CD4-positive, CD25-positive, alpha-beta regulatory T cell (primary cell): ENCODE measurements around the gene TET3. TPM values are rescaled to one million over a fixed set of nuclear protein-coding genes. Genes with fewer than 3 reads are reported as not detected.

ENCODE experiments used
- ATAC-seq, 2 donors: fragments of 150-1000 bp; cut with Tn5 transposase; one replicate each; pipeline ENCODE4 v1.10.0; 2021; ENCODE audit warnings: low read depth in 2 of 2, moderate number of reproducible peaks in 2 of 2, moderate library complexity in 1 of 2
- DNase-seq, 3 donors: peaks; one replicate each; pipeline versions ENCODE4 v3.0.0 to v3.0.0-alpha.2; 2012 to 2022; ENCODE audit warnings: mixed read lengths in 1 of 3
- H3K27ac ChIP-seq: one replicate; pipeline ENCODE4 v1.7.0; 2013; ENCODE audit warnings: mild to moderate bottlenecking, low read length; ENCODE audit not compliant: insufficient read depth, poor library complexity, severe bottlenecking
- H3K27me3 ChIP-seq: one replicate; pipeline ENCODE4 v1.7.0; 2013; ENCODE audit warnings: low read length; ENCODE audit not compliant: control insufficient read depth, insufficient read depth
- H3K36me3 ChIP-seq: one replicate; pipeline ENCODE4 v1.7.0; 2013; ENCODE audit warnings: mild to moderate bottlenecking, low read length, moderate library complexity; ENCODE audit not compliant: control insufficient read depth, insufficient read depth
- H3K4me1 ChIP-seq: 2 replicates; pipeline ENCODE4 v1.7.0; 2013; ENCODE audit warnings: mild to moderate bottlenecking, low read length; ENCODE audit not compliant: insufficient read depth, control insufficient read depth, poor library complexity, severe bottlenecking
- H3K4me3 ChIP-seq: one replicate; pipeline ENCODE4 v1.7.0; 2013; ENCODE audit warnings: low read depth, mild to moderate bottlenecking, low read length, moderate library complexity
- H3K9me3 ChIP-seq, 2 experiments: 1 replicate in 1 of 2; 2 replicates in 1 of 2; pipeline ENCODE4 v1.7.0; 2013; ENCODE audit warnings: low read length in 2 of 2, mild to moderate bottlenecking in 1 of 2, moderate library complexity in 1 of 2; ENCODE audit not compliant: control insufficient read depth in 2 of 2
- H3K27ac Mint-ChIP-seq, 3 donors: one replicate each; pipeline ENCODE4 v1.8.0; 2020 to 2022; ENCODE audit warnings: mild to moderate bottlenecking in 3 of 3, mixed read lengths in 3 of 3, moderate library complexity in 2 of 3
- H3K27me3 Mint-ChIP-seq: one replicate; pipeline ENCODE4 v1.8.0; 2022; ENCODE audit warnings: mild to moderate bottlenecking, mixed read lengths
- H3K36me3 Mint-ChIP-seq: one replicate; pipeline ENCODE4 v1.8.0; 2020; ENCODE audit warnings: mixed read lengths
- H3K4me1 Mint-ChIP-seq, 4 donors: one replicate each; pipeline ENCODE4 v1.8.0; 2020 to 2022; ENCODE audit warnings: mixed read lengths in 4 of 4, mild to moderate bottlenecking in 1 of 4
- H3K4me3 Mint-ChIP-seq, 4 donors: one replicate each; pipeline ENCODE4 v1.8.0; 2020 to 2022; ENCODE audit warnings: mild to moderate bottlenecking in 4 of 4, mixed read lengths in 4 of 4, moderate library complexity in 3 of 4
- H3K9me3 Mint-ChIP-seq, 7 donors: one replicate each; pipeline ENCODE4 v1.8.0; 2020 to 2022; ENCODE audit warnings: mixed read lengths in 7 of 7, mild to moderate bottlenecking in 3 of 7, moderate library complexity in 2 of 7
- polyA plus RNA-seq, 4 donors: library from polyadenylated mRNA; unstranded; fragments of 300-500 nt; fragmentation: Illumina TruSeq; gene quantifications; one replicate each; pipeline ENCODE4 v1.2.3, GENCODE V29; 2021
- total RNA-seq: library from RNA; stranded (reverse); gene quantifications from one replicate; pipeline ENCODE4 v1.2.3, GENCODE V29; 2022

The TET3 gene
- total and polyA plus RNA-seq, 5 donors from 2014 or later, result 0.22 to 26.3 (median 0.30) TPM

- Histone ChIP-seq H3K4me1 (peaks cover under 1% of the 10 kb centered on the region), H3K36me3 (peaks cover 13% of the 10 kb centered on the region), H3K27me3 (no peaks in the 10 kb centered on the region), H3K4me3 (no peak overlapping the region), H3K27ac (no peak overlapping the region), H3K9me3 (no peaks in the 10 kb centered on the region)
- DNase-seq, result no peak
- peak overlapping the region in 2 of 3 donors; percentile 20 to 81 for H3K27ac Mint-ChIP-seq
- no peak for ATAC-seq
- peaks cover 17% of the 10 kb centered on the region for H3K36me3 Mint-ChIP-seq
- no peaks in the 10 kb centered on the region for H3K9me3 Mint-ChIP-seq
- H3K27me3 Mint-ChIP-seq, result no peaks in the 10 kb centered on the region
- H3K4me1 Mint-ChIP-seq, result peaks cover 10 to 45% (median 20%) of the 10 kb centered on the region in 4 donors
- H3K4me3 Mint-ChIP-seq, result peak overlapping the region in 1 of 4 donors; percentile 46
These were observed 24.2 kb downstream of the TET3 start for GRCh38 chr2:74008761-74009395.

GRCh38 chr2:74009577-74009976 is 24.9 kb downstream of the TET3 start:
- DNase-seq, result no peak
- H3K9me3 ChIP-seq, result no peaks in the 10 kb centered on the region
- no peaks in the 10 kb centered on the region for H3K27me3 ChIP-seq
- Mint-ChIP-seq H3K9me3 (no peaks in the 10 kb centered on the region), H3K36me3 (peaks cover 17% of the 10 kb centered on the region), H3K4me1 (peaks cover 12 to 39% (median 20%) of the 10 kb centered on the region in 4 donors), H3K27ac (no peak overlapping the region), H3K27me3 (no peaks in the 10 kb centered on the region), H3K4me3 (peak overlapping the region in 1 of 4 donors; percentile 46)
- H3K4me3 ChIP-seq, result no peak overlapping the region
- no peak overlapping the region for H3K27ac ChIP-seq
- peaks cover 13% of the 10 kb centered on the region for H3K36me3 ChIP-seq
- ATAC-seq, result no peak
- H3K4me1 ChIP-seq, result no peaks in the 10 kb centered on the region

GRCh38 chr2:74010087-74010541 is 25.4 kb downstream of the TET3 start:
- Mint-ChIP-seq H3K27ac (no peak overlapping the region), H3K36me3 (peaks cover 15% of the 10 kb centered on the region), H3K4me3 (peak overlapping the region in 1 of 4 donors; percentile 16), H3K27me3 (no peaks in the 10 kb centered on the region), H3K4me1 (peaks cover 12 to 35% (median 20%) of the 10 kb centered on the region in 4 donors), H3K9me3 (no peaks in the 10 kb centered on the region)
- ATAC-seq (no peak), DNase-seq (no peak)
- Histone ChIP-seq H3K9me3 (no peaks in the 10 kb centered on the region), H3K27me3 (no peaks in the 10 kb centered on the region), H3K4me3 (no peak overlapping the region), H3K4me1 (no peaks in the 10 kb centered on the region), H3K36me3 (peaks cover 13% of the 10 kb centered on the region), H3K27ac (no peak overlapping the region)

- Mint-ChIP-seq H3K9me3 (no peaks in the 10 kb centered on the region), H3K4me3 (no peak overlapping the region), H3K36me3 (peaks cover 8% of the 10 kb centered on the region), H3K4me1 (peaks cover 17 to 24% (median 19%) of the 10 kb centered on the region in 4 donors), H3K27me3 (no peaks in the 10 kb centered on the region), H3K27ac (peak overlapping the region in 1 of 3 donors; percentile 67)
- no peak overlapping the region for H3K27ac ChIP-seq
- ATAC-seq (no peak), DNase-seq (no peak)
- H3K4me1 ChIP-seq, result no peaks in the 10 kb centered on the region
- H3K9me3 ChIP-seq, result no peaks in the 10 kb centered on the region
- no peaks in the 10 kb centered on the region for H3K27me3 ChIP-seq
- no peak overlapping the region for H3K4me3 ChIP-seq
- H3K36me3 ChIP-seq, result peaks cover 13% of the 10 kb centered on the region
These were observed 26.5 kb downstream of the TET3 start for GRCh38 chr2:74011246-74011645.

GRCh38 chr2:74014813-74015212 is 30.1 kb downstream of the TET3 start:
- Mint-ChIP-seq H3K36me3 (peaks cover 9% of the 10 kb centered on the region), H3K9me3 (no peaks in the 10 kb centered on the region), H3K4me1 (peaks cover 26 to 31% (median 30%) of the 10 kb centered on the region in 4 donors), H3K27me3 (no peaks in the 10 kb centered on the region), H3K4me3 (no peak overlapping the region), H3K27ac (no peak overlapping the region)
- DNase-seq (no peak), ATAC-seq (no peak)
- H3K4me1 ChIP-seq, result no peaks in the 10 kb centered on the region
- peaks cover 4% of the 10 kb centered on the region for H3K36me3 ChIP-seq
- H3K4me3 ChIP-seq, result no peak overlapping the region
- H3K27me3 ChIP-seq, result no peaks in the 10 kb centered on the region
- H3K9me3 ChIP-seq, result no peaks in the 10 kb centered on the region
- no peak overlapping the region for H3K27ac ChIP-seq

- Mint-ChIP-seq H3K4me3 (no peak overlapping the region), H3K4me1 (peaks cover 35 to 50% (median 42%) of the 10 kb centered on the region in 4 donors), H3K27me3 (no peaks in the 10 kb centered on the region), H3K36me3 (peaks cover 9% of the 10 kb centered on the region), H3K9me3 (no peaks in the 10 kb centered on the region), H3K27ac (peak overlapping the region in 2 of 3 donors; percentile 4 to 73)
- Histone ChIP-seq H3K4me1 (peaks cover 17% of the 10 kb centered on the region), H3K9me3 (no peaks in the 10 kb centered on the region), H3K4me3 (no peak overlapping the region), H3K27ac (no peak overlapping the region), H3K27me3 (no peaks in the 10 kb centered on the region), H3K36me3 (no peaks in the 10 kb centered on the region)
- ATAC-seq, result no peak
- no peak for DNase-seq
These were observed 32.5 kb downstream of the TET3 start for GRCh38 chr2:74017223-74017622.

- H3K4me3 ChIP-seq, result no peak overlapping the region
- ATAC-seq, result no peak
- no peak for DNase-seq
- H3K4me3 Mint-ChIP-seq, result no peak overlapping the region
- peaks cover 17% of the 10 kb centered on the region for H3K4me1 ChIP-seq
- H3K27me3 Mint-ChIP-seq, result no peaks in the 10 kb centered on the region
- no peaks in the 10 kb centered on the region for H3K9me3 Mint-ChIP-seq
- no peaks in the 10 kb centered on the region for H3K36me3 ChIP-seq
- peaks cover 26 to 64% (median 45%) of the 10 kb centered on the region in 4 donors for H3K4me1 Mint-ChIP-seq
- no peaks in the 10 kb centered on the region for H3K27me3 ChIP-seq
- H3K36me3 Mint-ChIP-seq, result peaks cover 6% of the 10 kb centered on the region
- H3K27ac ChIP-seq, result no peak overlapping the region
- H3K27ac Mint-ChIP-seq, result peak overlapping the region; percentile 24 to 52 (median 37)
- H3K9me3 ChIP-seq, result no peaks in the 10 kb centered on the region
These were observed 34.8 kb downstream of the TET3 start for GRCh38 chr2:74019516-74019915.
